Subcutaneous adipose tissue (tissue), 4 donors: ENCODE results near the gene CSRNP2. TPM values are rescaled to one million over a fixed set of nuclear protein-coding genes. Genes with fewer than 3 reads are reported as not detected.

Source experiments
- total RNA-seq, 4 donors: library from RNA; depleted of rRNA; stranded (reverse); fragments of >200 nt; gene quantifications; one replicate each; pipeline ENCODE4 v1.1.0, GENCODE V29; 2016
- TF ChIP-seq, protein P1 (sequence below): fragments of 450-650 bp; IDR thresholded peaks from one replicate; pipeline ENCODE4 v1.5.1; 2016; ENCODE audit warnings: low read depth, mild to moderate bottlenecking, control low read depth, antibody characterized with exemption, moderate library complexity

The CSRNP2 gene
- total RNA-seq, 4 donors from 2014 or later, result 19.9 to 23.6 (median 21.5) TPM

DNA sequence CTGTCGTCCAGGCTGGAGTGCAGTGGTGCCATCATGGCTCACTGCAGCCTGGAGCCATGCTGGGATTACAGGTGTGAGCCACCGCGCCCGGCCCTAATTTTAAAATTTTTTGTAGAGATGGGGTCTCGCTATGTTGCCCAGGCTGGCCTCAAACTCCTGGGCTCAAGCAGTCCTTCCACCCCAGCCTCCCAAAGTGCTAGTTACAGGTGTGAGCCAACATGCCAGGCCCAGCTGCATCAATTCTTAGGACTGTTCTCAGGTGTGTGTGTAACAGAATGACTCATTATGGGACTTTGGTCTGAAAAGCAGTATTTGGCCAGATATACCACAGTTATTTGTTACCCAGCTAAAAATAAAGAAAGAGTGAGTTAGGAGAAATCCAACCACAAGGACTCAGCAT lies 17.9 kb downstream of the CSRNP2 start:
- TF ChIP-seq, protein P1, sequence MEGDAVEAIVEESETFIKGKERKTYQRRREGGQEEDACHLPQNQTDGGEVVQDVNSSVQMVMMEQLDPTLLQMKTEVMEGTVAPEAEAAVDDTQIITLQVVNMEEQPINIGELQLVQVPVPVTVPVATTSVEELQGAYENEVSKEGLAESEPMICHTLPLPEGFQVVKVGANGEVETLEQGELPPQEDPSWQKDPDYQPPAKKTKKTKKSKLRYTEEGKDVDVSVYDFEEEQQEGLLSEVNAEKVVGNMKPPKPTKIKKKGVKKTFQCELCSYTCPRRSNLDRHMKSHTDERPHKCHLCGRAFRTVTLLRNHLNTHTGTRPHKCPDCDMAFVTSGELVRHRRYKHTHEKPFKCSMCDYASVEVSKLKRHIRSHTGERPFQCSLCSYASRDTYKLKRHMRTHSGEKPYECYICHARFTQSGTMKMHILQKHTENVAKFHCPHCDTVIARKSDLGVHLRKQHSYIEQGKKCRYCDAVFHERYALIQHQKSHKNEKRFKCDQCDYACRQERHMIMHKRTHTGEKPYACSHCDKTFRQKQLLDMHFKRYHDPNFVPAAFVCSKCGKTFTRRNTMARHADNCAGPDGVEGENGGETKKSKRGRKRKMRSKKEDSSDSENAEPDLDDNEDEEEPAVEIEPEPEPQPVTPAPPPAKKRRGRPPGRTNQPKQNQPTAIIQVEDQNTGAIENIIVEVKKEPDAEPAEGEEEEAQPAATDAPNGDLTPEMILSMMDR, result no peak

DNA sequence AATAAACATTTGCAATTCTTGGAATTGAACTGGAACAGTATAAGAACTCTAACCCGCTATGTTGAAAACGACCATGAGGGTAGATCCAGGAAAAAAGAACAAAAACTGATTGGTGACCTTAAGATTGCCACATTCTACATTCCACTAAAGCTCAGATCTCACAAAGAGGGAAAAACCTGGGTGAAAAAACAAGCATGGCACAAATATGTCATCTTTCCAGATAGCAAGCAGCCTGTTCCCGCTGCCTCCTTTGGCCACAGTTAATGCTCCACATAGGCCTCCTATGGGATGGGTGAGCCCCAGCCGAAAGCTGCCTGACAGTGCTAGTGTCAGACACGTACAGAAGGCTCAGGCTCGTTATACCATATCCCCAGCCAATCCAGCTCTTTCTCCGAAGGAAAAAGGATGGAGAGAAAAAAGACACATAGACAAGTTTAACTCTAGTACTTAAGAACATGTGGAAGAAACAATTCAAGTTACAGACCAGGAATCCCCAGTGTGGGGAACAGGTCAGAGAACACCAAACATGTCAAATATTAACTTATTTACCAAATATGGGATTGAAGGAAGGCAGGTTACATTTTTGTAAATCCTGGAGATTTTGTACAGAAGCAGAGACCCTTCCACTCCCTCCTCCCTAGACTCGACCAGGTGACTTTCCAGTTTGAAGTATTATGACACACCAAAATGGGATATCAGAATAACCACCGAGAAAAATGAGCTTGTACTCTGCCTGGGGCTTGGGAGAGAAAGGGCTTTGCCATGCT lies 20.6 kb downstream of the CSRNP2 start:
- TF ChIP-seq, protein P1, result no peak

DNA sequence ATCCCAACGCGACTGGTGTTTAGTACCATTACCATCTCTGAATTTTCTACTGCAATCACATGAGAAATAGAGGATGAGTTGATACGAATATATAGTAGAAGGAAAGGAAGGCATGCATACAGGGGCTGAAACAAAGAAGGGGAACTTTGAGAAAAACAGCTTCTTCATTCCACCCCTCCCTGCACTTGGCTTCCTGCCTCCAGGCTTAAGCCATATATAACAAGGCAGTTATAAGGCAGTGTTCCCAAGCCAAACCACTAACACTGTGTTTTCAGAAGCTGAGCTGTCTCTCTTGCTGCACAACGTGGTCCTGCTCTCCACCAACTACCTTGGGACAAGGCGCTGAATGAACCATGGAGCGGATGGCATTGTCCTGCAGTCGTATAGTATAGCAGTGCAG lies 24.3 kb downstream of the CSRNP2 start:
- TF ChIP-seq, protein P1, result no peak

DNA sequence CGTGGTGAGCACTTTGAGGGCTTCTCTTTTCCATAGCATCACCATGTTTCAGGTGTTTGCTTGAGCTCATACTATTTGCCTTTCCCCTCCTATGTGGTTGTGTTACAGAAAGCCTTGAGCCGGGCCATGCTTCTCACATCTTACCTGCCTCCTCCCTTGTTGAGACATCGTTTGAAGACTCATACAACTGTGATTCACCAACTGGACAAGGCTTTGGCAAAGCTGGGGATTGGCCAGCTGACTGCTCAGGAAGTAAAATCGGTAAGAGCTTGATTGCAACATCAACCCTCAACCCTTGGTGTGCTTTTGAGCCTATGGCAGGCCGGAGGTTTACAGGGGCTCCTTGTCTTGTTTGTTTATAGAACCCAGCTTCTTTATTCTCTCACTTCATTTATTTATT lies 27.2 kb downstream of the CSRNP2 start:
- TF ChIP-seq, protein P1, result no peak

DNA sequence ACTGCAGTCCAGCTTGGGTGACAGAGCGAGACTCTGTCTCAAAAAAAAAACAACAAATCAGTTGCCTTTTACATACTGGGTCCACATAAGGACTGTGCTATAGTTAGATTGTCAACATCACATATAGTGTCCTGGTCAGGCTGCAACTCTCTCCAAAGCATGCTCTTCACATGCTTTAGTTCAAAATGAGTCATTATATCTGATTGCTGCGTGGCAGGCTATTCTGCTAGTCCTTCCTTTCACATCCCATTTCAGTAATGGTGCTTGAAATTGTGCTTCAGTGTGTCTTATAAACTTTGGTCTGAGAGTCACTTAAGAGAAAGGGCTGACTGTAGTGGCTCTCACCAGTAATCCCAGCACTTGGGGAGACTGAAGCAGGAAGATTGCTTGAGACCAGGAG lies 28.3 kb downstream of the CSRNP2 start:
- TF ChIP-seq, protein P1, result no peak

DNA sequence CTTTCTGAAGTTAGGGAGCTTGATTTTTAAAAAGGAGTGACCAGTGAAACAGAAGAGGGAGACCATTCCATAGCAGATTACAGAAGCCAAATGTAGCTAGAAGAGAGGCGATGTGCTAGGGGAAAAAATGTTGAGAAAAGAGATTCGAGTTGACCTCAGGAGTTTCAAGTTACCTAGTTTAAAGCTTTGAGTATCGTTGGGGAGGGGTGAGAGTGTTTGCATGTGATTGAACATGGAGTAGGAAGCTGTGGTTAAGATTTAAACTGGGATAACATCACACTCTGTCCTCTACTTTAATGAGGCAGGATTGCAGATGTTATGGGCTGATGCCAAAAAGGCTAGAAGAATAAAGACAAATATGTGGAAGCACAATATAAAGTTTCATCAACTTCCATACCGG lies 31.6 kb downstream of the CSRNP2 start:
- TF ChIP-seq, protein P1, result no peak

DNA sequence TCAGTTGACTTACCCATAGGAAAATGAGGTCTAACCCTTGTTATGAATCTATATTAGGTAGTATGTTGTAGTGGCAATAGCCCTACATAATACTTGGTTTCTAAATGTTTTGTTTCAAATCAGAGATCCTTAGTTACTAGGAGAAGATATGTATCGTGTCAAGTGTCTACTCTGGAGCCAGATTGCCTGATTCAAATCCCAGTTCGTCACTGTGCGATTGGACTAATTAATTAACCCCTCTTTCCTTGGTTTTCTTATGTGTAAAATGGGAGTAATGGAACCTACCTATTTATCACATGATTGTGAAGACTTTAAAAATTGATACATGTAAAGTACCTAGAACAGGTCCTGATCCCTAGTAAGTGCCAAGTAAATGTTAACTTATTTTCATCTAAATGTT lies 33.9 kb downstream of the CSRNP2 start:
- TF ChIP-seq, protein P1, result no peak
